ENCODE measurements around the gene NUDT21.
"Not testable (repeated sequence)": the region's sequence is repeated elsewhere in the genome, so short reads cannot be mapped to it uniquely, and the experiment has no call there.

The NUDT21 gene

GRCh38 chr16:56380778-56381485 is 70.2 kb downstream of the NUDT21 start:
- H4K8ac ChIP-seq (ENCODE audit: low read depth, low read length); H2BK15ac ChIP-seq (replicated peaks; ENCODE audit: low read depth); H3K18ac ChIP-seq (ENCODE audit: low read length); H3K36me3 ChIP-seq (ENCODE audit: control insufficient read depth, insufficient read depth, low read length); H3K4me3 ChIP-seq (ENCODE audit: low read length); H3K56ac ChIP-seq (ENCODE audit: low read length); H3K79me1 ChIP-seq (ENCODE audit: low read length); H2BK5ac ChIP-seq (ENCODE audit: low read length); H3K79me2 ChIP-seq (ENCODE audit: control insufficient read depth, insufficient read depth, low read length); H3K23ac ChIP-seq (ENCODE audit: low read length); H3K27me3 ChIP-seq (ENCODE audit: insufficient read depth, low read length, poor library complexity); H4K5ac ChIP-seq (ENCODE audit: low read length); H3K27ac ChIP-seq (ENCODE audit: low read depth, low read length); DNase-seq; H3K4ac ChIP-seq (ENCODE audit: low read depth, low read length); H3K4me2 ChIP-seq (ENCODE audit: low read length); H3K9ac ChIP-seq (ENCODE audit: low read length); H2BK120ac ChIP-seq (ENCODE audit: low read depth, low read length); H2AK5ac ChIP-seq (ENCODE audit: low read length); H3K4me1 ChIP-seq (ENCODE audit: control insufficient read depth, low read depth, low read length): not testable (repeated sequence)
- WGBS (ENCODE audit: extremely low coverage, insufficient coverage, low lambda C conversion rate) = no CpG with 5 or more reads among the region's 3 CpGs

All from mesendoderm (in vitro differentiated cells).